ENCODE results near the gene STIM1. TPM values are rescaled to one million over a fixed set of nuclear protein-coding genes. Genes with fewer than 3 reads are reported as not detected.
A peak's percentile ranks its signal among the peaks of the same experiment; 100 is the strongest.
"Not testable (repeated sequence)": the region's sequence is repeated elsewhere in the genome, so short reads cannot be mapped to it uniquely, and the experiment has no call there.

Gene STIM1
- polyA plus RNA-seq (ENCODE audit: insufficient read length in 3 of 3): 10 to 100 TPM; 33.1 to 35.1 (median 34.2) TPM

DNA sequence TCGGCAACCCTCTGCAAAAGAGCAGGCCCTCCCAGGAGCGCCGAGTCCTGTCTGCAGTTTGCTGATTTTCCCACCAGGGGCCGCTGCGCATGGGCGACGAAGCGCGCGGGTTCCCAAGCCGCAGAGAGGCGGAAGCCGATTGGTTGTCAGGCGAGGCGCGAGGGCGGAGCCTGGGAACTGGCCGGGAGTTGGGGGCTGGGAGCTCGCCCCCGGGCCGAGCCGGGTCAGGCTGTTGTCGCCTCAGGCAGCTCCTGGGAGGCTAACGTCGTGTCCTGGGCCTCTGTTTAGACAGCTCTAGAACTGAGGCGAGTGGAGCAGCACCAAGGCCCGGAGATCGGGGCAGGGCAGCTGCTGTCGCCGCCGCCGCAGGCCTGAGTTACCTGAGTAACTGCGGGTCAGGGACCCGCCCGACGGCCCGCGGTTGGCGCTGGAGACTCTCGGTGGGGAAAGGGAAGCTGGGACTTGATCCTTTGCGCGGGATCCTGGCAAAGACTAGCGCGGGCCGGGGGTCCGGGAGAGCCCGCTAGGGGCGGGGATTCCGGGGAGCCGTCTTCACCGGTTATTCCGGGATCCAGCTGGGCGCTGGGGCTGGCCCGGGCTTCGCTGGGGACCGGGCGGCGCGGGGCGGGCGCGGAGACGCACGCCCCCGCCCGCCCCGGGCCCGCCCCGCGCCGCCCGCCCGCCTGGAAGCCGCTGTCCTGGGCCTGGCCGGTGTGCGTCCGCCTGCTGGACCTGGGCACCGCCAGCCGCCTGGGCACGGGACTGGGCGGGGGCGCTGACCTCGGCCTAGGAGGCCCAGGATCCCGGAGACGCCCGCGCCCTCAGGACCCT, at the start of gene STIM1:
Gene STIM1, plus strand, starts transcription at position 688 of the 831 bp plus-strand sequence. CDS start 607 bp downstream, outside the sequence.
- peak; percentile 88 to 89 (median 88) for DNase-seq (ENCODE audit: low read depth in 3 of 3, low spot score in 2 of 3)

- peak in 1 of 3 donors; percentile 68 for DNase-seq (ENCODE audit: low read depth in 3 of 3, low spot score in 2 of 3)
Observed at GRCh38 chr11:3807909-3808860, 47.3 kb upstream of the STIM1 start, which contains the start of gene PGAP2. Gene PGAP2 (plus strand): TSS chr11:3808560. CDS start chr11:3811260, 2,700 bp downstream.

DNA sequence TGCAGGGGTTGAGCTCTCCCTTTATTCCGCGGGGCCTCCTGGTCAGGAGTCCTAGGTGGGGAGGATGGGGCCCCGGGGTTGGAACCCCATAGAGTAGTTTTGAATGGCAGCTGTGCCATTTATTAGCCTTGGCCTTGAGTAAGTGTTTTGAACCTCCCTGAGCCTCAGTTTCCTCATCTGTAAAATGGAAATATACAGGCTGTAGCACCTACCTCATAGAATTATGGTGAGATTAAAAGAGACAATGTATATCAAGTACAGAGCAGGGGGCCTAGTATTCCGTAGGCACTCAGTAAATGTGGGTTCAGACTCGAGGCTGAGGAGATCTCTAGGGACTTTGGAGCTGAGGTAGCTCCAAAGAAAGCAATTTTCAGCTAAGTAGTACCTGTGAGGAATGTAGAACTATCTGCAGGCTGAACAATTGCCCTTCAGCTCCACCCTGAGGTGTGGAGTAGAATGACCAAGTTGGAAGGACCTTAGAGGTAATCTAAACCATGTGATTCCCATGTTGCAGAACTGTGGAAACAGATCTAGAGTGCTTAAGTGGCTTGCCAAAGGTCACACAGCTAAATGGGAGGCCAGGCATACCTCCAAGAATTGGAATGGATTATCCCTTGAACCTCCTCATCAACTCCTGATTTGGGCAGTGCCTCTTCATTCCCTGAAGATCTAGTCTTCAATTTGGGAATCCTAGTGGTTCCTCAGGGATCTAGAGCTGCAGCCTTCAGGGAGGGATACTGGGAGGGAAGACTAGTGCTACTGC, 46.4 kb upstream of the STIM1 start:
- peak in 1 of 3 donors; percentile 26 for DNase-seq (ENCODE audit: low read depth in 3 of 3, low spot score in 2 of 3)

- no peak for DNase-seq (ENCODE audit: low read depth in 3 of 3, low spot score in 2 of 3)
Observed at GRCh38 chr11:3809624-3809928, 45.9 kb upstream of the STIM1 start.

DNA sequence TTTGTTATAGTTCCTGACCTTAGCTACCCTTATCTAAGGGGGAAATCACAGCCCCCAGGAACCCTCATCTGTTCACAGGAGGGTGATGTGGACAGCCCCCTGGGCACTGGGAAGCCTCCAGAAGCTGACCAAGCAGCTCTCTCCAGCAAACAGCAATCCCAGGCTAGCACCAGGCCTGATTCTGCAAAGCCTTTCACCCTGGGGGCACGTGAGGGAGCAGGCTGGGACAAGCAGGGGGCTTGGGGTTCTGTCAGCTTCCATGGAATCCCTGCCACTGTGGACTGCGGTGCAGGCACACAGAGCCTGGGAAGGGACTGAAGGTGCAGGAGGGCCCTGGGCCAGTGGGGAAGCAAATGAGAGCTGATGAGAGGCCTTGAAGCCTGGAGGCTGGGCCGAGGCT, 45.0 kb upstream of the STIM1 start:
- no peak for DNase-seq (ENCODE audit: low read depth in 3 of 3, low spot score in 2 of 3)

DNA sequence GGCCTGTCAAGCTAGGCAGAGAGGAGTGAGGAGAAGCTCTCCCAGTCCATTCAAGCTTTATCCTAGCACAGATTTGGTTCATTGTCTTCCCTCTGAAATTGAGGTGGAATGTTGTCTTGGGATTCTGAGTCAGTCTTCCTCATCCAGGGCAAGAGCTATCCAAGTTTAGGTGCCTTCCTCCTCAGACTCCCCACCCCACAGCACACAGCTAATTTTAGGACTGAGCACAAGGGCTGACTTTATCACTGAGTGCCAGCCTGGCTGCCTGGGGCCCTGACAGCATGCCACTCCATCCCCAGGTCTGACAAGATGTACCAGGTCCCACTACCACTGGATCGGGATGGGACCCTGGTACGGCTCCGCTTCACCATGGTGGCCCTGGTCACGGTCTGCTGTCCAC, 44.5 kb upstream of the STIM1 start:
- DNase-seq (ENCODE audit: low read depth in 3 of 3, low spot score in 2 of 3): no peak

- not testable (repeated sequence) for DNase-seq (ENCODE audit: low read depth in 3 of 3, low spot score in 2 of 3)
Observed at GRCh38 chr11:3814832-3815231, 40.6 kb upstream of the STIM1 start.

DNA sequence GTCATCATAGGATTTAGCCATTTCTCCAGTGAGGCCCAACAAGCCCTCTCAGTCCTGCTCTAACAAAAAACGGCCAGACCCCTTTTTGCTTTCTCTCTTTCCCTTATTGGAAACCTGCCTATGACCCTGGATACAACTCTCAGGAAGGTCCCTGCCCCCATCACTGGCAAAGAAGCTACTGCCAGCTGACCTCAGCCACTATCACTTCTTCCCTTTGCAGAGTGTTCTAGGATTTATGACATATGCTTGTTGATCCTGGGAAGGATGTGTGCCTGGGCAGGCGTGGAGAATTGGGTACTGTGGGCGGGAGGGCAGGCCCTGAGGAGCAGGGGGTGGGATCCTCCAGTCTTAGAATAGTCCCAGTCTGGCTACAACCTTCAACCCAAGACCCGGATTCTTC, 39.6 kb upstream of the STIM1 start:
- DNase-seq (ENCODE audit: low read depth in 3 of 3, low spot score in 2 of 3): no peak

GRCh38 chr11:3816673-3817072, 38.8 kb upstream of the STIM1 start:
- DNase-seq (ENCODE audit: low read depth in 3 of 3, low spot score in 2 of 3): no peak

DNA sequence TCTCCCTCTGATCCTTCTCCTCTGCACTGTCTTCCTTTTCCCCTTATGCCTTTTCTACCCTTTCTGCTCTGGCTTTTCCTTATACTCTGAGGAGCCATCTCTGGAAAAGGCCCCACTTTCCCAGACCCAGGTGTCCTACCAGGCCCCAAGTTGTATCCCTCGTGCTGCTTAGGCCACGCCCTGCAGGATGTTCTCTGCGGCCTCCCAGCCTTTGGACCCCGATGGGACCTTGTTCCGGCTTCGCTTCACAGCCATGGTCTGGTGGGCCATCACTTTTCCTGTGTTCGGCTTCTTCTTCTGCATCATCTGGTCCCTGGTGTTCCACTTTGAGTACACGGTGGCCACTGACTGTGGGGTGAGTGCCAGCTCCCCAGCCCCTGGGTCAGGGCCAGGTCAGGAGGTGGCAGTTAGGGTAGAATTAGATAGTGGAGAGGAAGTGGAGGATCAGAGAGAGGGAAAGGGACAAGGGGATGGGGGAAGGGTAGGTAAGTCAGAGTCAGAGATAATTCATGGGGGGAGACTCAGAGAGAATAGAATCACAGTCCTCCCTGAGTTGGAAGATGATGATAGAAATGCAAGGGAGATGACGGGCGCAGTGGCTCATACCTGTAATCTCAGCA, 38.2 kb upstream of the STIM1 start:
- no peak for DNase-seq (ENCODE audit: low read depth in 3 of 3, low spot score in 2 of 3)

GRCh38 chr11:3820971-3821370, 34.5 kb upstream of the STIM1 start:
- no peak for DNase-seq (ENCODE audit: low read depth in 3 of 3, low spot score in 2 of 3)

- no peak for DNase-seq (ENCODE audit: low read depth in 3 of 3, low spot score in 2 of 3)
Observed at GRCh38 chr11:3822312-3822711, 33.2 kb upstream of the STIM1 start.

GRCh38 chr11:3823303-3823702, 32.2 kb upstream of the STIM1 start:
- no peak for DNase-seq (ENCODE audit: low read depth in 3 of 3, low spot score in 2 of 3)

DNA sequence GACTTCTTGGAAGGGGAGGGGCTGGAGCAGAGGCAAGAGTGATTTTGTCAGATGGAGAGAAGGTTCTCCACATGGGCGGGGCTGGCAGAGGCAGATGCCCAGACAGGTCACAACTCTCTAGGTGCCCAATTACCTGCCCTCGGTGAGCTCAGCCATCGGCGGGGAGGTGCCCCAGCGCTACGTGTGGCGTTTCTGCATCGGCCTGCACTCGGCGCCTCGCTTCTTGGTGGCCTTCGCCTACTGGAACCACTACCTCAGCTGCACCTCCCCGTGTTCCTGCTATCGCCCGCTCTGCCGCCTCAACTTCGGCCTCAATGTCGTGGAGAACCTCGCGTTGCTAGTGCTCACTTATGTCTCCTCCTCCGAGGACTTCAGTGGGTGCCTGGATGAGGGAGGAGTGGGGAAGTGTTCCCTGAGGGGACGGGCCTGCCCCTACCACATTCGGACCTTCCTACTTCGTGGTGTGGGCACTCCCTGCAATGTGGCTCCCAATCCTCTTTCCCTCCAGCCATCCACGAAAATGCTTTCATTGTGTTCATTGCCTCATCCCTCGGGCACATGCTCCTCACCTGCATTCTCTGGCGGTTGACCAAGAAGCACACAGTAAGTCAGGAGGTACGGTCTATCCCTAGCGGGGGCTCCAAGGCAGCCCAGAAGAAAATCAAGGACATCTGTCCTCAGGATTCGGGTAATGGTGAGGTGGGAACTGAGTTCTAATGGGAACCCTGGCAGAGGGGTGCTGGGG, 31.5 kb upstream of the STIM1 start:
- no peak for DNase-seq (ENCODE audit: low read depth in 3 of 3, low spot score in 2 of 3)

GRCh38 chr11:3824714-3825472, 30.6 kb upstream of the STIM1 start:
- no peak for DNase-seq (ENCODE audit: low read depth in 3 of 3, low spot score in 2 of 3)

DNA sequence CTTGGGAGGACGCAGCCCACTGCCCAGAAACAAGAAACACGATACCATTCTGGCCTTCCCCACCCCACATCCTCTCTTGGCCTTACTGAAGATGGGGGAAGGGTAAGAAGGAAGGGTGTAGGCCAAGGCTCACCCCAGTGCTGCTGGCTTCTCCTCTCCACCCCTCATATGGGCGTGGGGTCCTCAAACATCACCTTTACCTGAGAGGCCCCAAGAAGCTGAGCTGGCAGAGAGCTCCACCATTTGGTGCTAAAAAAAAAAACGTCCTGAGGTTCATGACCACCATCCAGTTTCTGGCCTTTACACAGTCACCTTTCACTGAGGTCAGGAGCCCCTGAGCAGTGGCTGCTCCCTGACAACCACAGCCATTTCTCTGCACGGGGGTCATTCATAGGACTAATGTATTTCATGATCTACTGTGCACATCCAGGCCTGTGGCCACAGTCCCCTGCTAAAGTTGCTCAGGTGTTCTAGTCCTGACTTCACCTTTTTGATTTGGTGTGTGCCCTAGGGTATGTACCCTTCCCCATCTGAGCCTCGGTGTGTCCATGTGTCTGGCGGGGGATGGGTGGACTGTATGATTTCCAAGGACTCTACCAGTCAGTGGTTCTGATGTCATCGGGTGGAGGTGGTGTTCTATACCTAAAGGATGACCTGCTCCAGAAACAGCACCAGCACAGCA, 29.9 kb upstream of the STIM1 start:
- no peak for DNase-seq (ENCODE audit: low read depth in 3 of 3, low spot score in 2 of 3)

DNA sequence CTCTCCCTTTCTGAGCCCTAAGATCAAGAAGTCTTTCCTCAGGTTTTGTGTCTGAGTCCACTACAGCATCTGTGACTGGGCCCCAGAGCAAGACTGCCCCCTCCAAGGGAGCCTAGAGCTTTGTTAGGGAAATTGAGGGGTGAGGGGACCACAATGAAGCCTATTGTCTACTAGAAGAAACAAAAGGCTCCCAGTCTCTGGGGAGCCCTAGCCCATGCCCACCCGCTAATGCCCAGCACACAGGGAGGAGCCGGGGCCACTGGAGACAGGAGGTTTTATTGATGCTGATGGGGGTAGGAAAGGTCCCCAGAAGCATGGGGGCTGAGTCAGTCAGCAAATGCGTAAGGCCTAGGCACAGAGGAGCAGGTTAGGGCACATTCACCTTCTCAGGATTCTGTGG, 28.7 kb upstream of the STIM1 start:
- no peak for DNase-seq (ENCODE audit: low read depth in 3 of 3, low spot score in 2 of 3)

- no peak for DNase-seq (ENCODE audit: low read depth in 3 of 3, low spot score in 2 of 3)
Observed at GRCh38 chr11:3827434-3828186, 27.9 kb upstream of the STIM1 start.

Data from right renal cortex interstitium (tissue), 3 donors.